ENCODE data around the gene KDSR.

Gene KDSR

DNA sequence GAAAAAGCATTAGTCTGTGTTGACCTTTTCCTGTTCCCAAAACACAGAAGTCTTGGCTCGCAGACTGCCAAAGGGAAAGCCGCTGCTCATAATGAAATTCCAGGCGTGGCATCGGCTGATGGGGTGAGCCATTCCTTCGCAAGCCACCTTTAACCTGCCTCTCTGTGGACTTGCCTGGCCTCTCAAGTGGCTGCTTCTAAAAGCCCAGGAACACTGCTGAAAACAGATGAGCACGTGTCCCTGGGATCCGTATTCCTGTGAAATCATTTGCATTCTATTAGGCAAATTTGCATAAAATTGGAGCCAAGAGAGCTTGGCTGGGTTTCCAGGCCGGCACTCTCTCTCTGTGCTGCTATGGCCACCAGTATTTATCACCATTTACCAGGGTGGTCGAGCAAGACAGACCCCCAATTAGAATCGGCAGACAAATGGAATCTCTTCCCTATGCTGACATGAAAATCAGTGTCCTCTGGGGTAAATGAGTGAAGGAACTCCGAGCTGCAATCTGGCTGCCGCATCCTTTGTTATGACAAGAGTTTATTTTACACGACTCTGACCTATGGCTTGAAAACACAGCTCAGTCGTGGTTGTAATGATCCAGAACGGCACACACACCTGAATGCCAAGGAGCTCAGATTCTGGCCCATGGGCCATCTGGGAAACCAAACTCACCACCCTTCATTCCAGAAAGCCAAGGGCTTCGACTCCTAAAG is 69.2 kb downstream of the KDSR start:
- TF ChIP-seq ZFX (IDR thresholded peaks at IDR 0.05; ENCODE audit: borderline replicate concordance), result no peak
- TF ChIP-seq, protein P1, sequence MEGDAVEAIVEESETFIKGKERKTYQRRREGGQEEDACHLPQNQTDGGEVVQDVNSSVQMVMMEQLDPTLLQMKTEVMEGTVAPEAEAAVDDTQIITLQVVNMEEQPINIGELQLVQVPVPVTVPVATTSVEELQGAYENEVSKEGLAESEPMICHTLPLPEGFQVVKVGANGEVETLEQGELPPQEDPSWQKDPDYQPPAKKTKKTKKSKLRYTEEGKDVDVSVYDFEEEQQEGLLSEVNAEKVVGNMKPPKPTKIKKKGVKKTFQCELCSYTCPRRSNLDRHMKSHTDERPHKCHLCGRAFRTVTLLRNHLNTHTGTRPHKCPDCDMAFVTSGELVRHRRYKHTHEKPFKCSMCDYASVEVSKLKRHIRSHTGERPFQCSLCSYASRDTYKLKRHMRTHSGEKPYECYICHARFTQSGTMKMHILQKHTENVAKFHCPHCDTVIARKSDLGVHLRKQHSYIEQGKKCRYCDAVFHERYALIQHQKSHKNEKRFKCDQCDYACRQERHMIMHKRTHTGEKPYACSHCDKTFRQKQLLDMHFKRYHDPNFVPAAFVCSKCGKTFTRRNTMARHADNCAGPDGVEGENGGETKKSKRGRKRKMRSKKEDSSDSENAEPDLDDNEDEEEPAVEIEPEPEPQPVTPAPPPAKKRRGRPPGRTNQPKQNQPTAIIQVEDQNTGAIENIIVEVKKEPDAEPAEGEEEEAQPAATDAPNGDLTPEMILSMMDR (IDR thresholded peaks at IDR 0.05), result no peak
- H3K27ac ChIP-seq, result no peak overlapping the region

DNA sequence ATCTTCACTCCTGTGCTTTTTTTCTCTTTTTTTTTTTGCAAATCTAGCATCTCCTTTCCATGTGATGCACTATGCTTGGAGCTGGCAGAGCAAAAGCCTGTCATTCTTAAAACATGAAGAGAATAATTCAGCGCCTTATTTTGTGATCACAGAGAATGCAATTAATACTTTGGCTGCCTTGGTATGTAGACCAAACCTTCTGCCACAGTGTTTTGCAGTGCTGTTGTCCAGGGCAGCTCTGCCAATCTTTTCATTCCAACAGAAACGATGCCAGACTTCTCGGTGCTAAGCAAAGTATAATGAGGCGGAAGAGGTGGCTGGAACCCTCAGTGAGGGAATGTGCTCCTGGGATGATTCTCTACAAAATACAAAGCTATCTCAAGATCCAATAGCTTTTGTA is 73.1 kb downstream of the KDSR start:
- TF ChIP-seq, protein P1 (IDR thresholded peaks at IDR 0.05), result no peak
- TF ChIP-seq ZFX (IDR thresholded peaks at IDR 0.05; ENCODE audit: borderline replicate concordance), result no peak
- no peak overlapping the region for H3K27ac ChIP-seq

DNA sequence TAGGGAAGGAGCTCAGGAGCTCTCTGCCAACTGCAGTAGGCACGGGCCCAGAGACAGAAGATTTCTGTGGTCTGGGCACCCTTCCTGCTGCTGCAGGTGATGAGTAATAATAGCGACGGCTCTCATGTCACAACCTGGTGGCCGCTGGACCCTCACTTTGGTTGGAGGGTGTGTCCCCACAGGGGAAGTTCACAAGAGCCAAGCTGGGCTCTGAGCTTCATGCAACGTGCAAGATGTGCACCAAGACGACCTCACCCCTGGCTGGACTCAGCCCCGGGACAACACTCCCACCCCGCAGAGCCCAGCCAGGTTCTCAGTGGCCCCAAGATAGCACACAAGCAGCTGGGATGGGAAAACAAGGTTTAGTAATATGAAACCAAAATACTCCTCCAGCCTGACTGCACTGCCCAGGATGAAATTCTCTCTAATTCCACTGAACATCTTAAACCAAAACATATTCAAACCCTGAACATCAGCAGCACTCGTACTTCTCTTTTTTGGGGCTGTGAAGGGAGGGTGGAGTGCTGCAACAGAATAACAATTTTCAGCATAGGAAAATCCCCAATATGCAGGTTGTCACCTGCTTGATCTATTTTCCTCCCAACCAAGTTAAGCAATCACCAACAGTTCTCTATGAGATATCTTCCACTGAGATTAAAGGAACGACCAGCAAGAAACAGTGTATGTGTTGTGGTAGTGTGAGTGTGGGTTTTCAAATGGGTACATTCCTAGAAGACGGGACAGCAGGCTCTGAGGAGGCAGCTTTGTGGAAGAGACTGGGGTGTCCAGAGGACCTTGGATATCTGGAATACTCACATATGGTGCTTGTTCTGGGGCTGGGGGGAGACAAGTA is 73.9 kb downstream of the KDSR start:
- no peak overlapping the region for H3K27ac ChIP-seq
- TF ChIP-seq, protein P1 (IDR thresholded peaks at IDR 0.05), result no peak
- TF ChIP-seq ZFX (IDR thresholded peaks at IDR 0.05; ENCODE audit: borderline replicate concordance), result no peak

DNA sequence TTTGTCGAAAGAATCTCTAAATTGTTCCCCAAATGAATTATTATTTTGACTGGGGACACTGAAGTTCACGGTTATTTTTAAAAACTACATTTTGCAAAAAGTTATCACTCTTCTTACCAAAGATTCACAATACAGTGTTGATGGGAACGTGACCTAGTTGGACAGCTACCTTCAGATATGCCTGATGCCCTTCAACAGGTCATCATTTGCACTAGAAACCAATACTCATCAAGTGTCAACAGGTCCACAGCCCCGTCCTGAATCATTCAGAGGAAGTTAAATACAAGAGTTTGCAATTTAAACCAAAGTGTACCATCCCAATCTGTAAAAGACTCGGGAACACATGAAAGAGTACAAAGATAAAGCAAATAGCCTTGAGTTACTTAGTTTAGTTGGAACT is 75.7 kb downstream of the KDSR start:
- H3K27ac ChIP-seq, result no peak overlapping the region
- TF ChIP-seq ZFX (IDR thresholded peaks at IDR 0.05; ENCODE audit: borderline replicate concordance), result no peak
- TF ChIP-seq, protein P1 (IDR thresholded peaks at IDR 0.05), result no peak

DNA sequence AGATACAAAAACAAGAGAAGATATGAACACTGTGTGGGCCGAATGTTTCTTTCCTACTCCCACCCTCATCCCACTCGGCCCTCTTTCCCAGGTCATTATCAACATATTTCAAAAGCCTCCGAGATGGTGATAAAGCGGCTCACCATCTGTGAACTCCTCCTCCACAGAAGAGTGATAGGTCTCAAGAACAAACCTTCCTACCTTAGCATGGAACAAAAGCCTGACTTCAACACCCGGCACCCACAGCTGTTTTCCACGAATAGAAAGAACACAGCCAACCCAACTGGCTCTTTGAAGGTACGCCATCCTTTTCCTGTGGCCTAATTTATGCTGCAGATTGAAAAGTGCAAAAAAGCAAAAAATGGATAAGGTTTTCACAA is 76.2 kb downstream of the KDSR start:
- no peak overlapping the region for H3K27ac ChIP-seq
- TF ChIP-seq, protein P1 (IDR thresholded peaks at IDR 0.05), result no peak
- no peak for TF ChIP-seq ZFX (IDR thresholded peaks at IDR 0.05; ENCODE audit: borderline replicate concordance)

DNA sequence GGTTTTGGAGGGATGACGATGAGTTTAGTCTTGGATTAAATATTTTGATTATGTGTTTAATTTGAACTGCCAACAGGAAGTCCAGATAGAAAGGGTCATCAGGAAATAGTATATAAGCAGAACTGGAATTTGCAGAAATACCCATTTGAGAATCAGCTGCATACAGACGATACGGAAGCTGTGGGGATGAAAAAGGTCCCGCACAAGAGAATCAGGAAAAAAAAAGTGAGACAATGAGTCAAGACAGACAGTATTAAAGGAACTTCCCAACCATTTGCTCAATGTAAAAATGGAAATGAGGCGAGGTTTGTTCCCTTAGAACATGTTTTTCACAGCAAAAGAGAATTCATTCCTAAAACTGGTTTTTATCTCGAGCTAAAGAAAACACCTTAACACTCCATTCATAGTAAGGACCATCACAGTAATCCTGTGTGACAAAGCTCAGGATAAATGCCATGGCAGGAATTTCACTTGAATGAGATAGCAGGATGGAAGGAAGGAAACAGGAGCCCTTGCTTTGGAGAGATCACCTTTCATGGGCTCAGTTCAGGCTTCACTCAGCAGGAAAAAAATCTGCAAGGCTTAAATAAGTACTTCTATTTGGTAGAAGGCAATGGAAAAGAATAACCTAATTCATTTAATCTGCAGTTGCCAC is 76.7 kb downstream of the KDSR start:
- TF ChIP-seq ZFX (IDR thresholded peaks at IDR 0.05; ENCODE audit: borderline replicate concordance), result no peak
- TF ChIP-seq, protein P1 (IDR thresholded peaks at IDR 0.05), result no peak

More for the DNA sequence above, 76.7 kb downstream of the KDSR start:
- H3K27ac ChIP-seq, result no peak overlapping the region

All from 22Rv1 (cell line).